Fibroblast of the aortic adventitia (primary cell): ENCODE data around the gene FAM161B. TPM values are rescaled to one million over a fixed set of nuclear protein-coding genes. Genes with fewer than 3 reads are reported as not detected.
"Not testable (repeated sequence)": the region's sequence is repeated elsewhere in the genome, so short reads cannot be mapped to it uniquely, and the experiment has no call there.

Experiments used
- DNase-seq: peaks from one replicate; pipeline ENCODE4 v3.0.0-alpha.2; 2010; ENCODE audit warnings: low read depth
- H3K4me3 ChIP-seq: 2 replicates; pipeline ENCODE4 v1.5.1; 2011; ENCODE audit warnings: low read depth, mild to moderate bottlenecking, control low read depth, low read length, moderate library complexity
- CTCF ChIP-seq: IDR thresholded peaks from 2 replicates; pipeline ENCODE4 v1.5.1; 2011; ENCODE audit warnings: mild to moderate bottlenecking, low read length, control low read depth, inconsistent platforms; ENCODE audit not compliant: insufficient read depth
- total RNA-seq: library from RNA; depleted of rRNA; stranded (reverse); fragments of >200 nt; gene quantifications from 2 replicates; pipeline ENCODE4 v1.2.3, GENCODE V29; 2012; ENCODE audit warnings: low replicate concordance

The FAM161B gene
- total RNA-seq, 1 donor: 3.1 TPM

- no peak overlapping the region for H3K4me3 ChIP-seq
- TF ChIP-seq CTCF: no peak
- no peak for DNase-seq
Observed at GRCh38 chr14:73991092-73991491, 41.2 kb upstream of the FAM161B start.

- H3K4me3 ChIP-seq, DNase-seq: not testable (repeated sequence)
Observed at GRCh38 chr14:73988656-73989055, 38.8 kb upstream of the FAM161B start.

- DNase-seq: no peak
- TF ChIP-seq CTCF: no peak
- H3K4me3 ChIP-seq: no peak overlapping the region
Observed at GRCh38 chr14:73988065-73988464, 38.2 kb upstream of the FAM161B start.

GRCh38 chr14:73977896-73978295 is 28.0 kb upstream of the FAM161B start:
- DNase-seq: no peak
- no peak for TF ChIP-seq CTCF
- no peak overlapping the region for H3K4me3 ChIP-seq

- TF ChIP-seq CTCF: no peak
- no peak overlapping the region for H3K4me3 ChIP-seq
- DNase-seq: no peak
Observed at GRCh38 chr14:73976125-73976524, 26.2 kb upstream of the FAM161B start.

- TF ChIP-seq CTCF: no peak
- DNase-seq: no peak
- H3K4me3 ChIP-seq: no peak overlapping the region
Observed at GRCh38 chr14:73973497-73973896, 23.6 kb upstream of the FAM161B start.

- TF ChIP-seq CTCF: no peak
- no peak for DNase-seq
- no peak overlapping the region for H3K4me3 ChIP-seq
Observed at GRCh38 chr14:73968885-73969284, 19.0 kb upstream of the FAM161B start.

GRCh38 chr14:73965216-73965615 is 15.3 kb upstream of the FAM161B start:
- no peak overlapping the region for H3K4me3 ChIP-seq
- no peak for DNase-seq
- TF ChIP-seq CTCF: no peak
